ENCODE measurements around the gene AP1B1. TPM values are rescaled to one million over a fixed set of nuclear protein-coding genes. Genes with fewer than 3 reads are reported as not detected.

AP1B1 gene
- total and polyA plus RNA-seq, 2 of the 13 experiments (the other 11 are each of a cell fraction or from before 2014, with no cell fraction given) = 26.6 to 29.7 TPM

DNA sequence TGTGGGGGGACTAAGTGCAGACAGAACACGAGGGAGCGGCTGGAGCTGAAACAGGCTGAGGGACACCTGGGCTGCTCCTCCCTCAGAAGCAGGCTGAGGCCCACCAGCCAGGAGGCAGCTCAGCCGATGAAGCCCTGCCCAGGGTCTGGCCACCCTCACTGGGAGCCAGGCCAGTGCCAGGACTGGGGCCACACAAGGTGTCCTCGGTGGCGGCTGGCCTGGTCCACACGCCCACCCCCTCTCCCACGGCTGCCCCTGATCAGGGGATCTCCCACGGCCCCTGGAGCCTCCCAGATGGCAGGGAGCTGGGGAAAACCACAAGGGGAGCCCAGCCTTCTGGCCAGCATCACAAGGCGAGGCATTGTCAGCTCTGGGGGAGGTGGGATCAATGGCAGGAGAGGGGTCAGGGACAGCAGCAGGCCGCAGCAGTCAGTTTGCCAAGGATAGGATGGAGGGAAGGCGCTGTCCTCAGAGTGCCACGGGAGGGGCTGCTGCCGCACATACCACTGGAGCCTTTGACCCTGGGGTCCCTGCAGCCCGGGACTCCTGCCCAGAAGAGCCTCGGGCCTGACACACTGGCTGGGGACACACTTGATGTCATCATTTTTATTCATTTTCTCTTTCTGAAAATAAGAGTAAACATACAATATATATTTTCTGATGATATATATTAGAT, 61.1 kb downstream of the AP1B1 start:
- no peaks in the 10 kb centered on the region for H4K20me1 ChIP-seq (ENCODE audit: insufficient read depth, low read length)
- BruUV-seq (replicated peaks) = no TSS peak
- no peak overlapping the region for H3K4me3 ChIP-seq (replicated peaks in 1 of 3; ENCODE audit: insufficient read depth in 1 of 3, low read depth in 2 of 3, low read length in 3 of 3)
- peaks cover 6 to 16% of the 10 kb centered on the region in 2 experiments; a peak in 4 of 5 replicates for H3K36me3 ChIP-seq (replicated peaks in 1 of 2; ENCODE audit: control insufficient read depth in 1 of 2, insufficient read depth in 2 of 2, low read length in 2 of 2)
- FAIRE-seq (no peak), DNase-seq (ENCODE audit: low spot score) (no peak), ATAC-seq (no peak; the same call in 2 of the 3 replicates)
- H3K4me2 ChIP-seq (ENCODE audit: low read depth, low read length) = no peak overlapping the region
- TF ChIP-seq WIZ (CRISPR knock-in tag; IDR thresholded peaks at IDR 0.05) (no peak), MBD4 (IDR thresholded peaks at IDR 0.05; ENCODE audit: borderline replicate concordance, low read length) (no peak), MIER2 (CRISPR knock-in tag; IDR thresholded peaks at IDR 0.05) (no peak), ZNF672 (CRISPR knock-in tag; IDR thresholded peaks at IDR 0.05) (no peak), ZNF746 (CRISPR knock-in tag; IDR thresholded peaks at IDR 0.05) (no peak), KLF6 (CRISPR knock-in tag; IDR thresholded peaks at IDR 0.05) (no peak), U2AF2 (IDR thresholded peaks at IDR 0.05; ENCODE audit: low read depth, low read length) (no peak), ZNF260 (CRISPR knock-in tag; IDR thresholded peaks at IDR 0.05; ENCODE audit: borderline replicate concordance, low read depth) (no peak), ZNF207 (IDR thresholded peaks at IDR 0.05; ENCODE audit: borderline replicate concordance) (no peak), GZF1 (CRISPR knock-in tag; IDR thresholded peaks at IDR 0.05) (no peak), SKI (IDR thresholded peaks at IDR 0.05; ENCODE audit: partially characterized antibody) (no peak), TBX3 (IDR thresholded peaks at IDR 0.05; ENCODE audit: borderline replicate concordance) (no peak), ZNF160 (CRISPR knock-in tag; IDR thresholded peaks at IDR 0.05) (no peak), HNRNPH1 (optimal IDR thresholded peaks at IDR 0.05; ENCODE audit: low read depth, low read length) (no peak), ZNF235 (CRISPR knock-in tag; IDR thresholded peaks at IDR 0.05; ENCODE audit: borderline replicate concordance) (no peak)
- TF ChIP-seq, protein P1, sequence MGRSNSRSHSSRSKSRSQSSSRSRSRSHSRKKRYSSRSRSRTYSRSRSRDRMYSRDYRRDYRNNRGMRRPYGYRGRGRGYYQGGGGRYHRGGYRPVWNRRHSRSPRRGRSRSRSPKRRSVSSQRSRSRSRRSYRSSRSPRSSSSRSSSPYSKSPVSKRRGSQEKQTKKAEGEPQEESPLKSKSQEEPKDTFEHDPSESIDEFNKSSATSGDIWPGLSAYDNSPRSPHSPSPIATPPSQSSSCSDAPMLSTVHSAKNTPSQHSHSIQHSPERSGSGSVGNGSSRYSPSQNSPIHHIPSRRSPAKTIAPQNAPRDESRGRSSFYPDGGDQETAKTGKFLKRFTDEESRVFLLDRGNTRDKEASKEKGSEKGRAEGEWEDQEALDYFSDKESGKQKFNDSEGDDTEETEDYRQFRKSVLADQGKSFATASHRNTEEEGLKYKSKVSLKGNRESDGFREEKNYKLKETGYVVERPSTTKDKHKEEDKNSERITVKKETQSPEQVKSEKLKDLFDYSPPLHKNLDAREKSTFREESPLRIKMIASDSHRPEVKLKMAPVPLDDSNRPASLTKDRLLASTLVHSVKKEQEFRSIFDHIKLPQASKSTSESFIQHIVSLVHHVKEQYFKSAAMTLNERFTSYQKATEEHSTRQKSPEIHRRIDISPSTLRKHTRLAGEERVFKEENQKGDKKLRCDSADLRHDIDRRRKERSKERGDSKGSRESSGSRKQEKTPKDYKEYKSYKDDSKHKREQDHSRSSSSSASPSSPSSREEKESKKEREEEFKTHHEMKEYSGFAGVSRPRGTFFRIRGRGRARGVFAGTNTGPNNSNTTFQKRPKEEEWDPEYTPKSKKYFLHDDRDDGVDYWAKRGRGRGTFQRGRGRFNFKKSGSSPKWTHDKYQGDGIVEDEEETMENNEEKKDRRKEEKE (IDR thresholded peaks at IDR 0.05) = no peak
- TF ChIP-seq, protein P2, sequence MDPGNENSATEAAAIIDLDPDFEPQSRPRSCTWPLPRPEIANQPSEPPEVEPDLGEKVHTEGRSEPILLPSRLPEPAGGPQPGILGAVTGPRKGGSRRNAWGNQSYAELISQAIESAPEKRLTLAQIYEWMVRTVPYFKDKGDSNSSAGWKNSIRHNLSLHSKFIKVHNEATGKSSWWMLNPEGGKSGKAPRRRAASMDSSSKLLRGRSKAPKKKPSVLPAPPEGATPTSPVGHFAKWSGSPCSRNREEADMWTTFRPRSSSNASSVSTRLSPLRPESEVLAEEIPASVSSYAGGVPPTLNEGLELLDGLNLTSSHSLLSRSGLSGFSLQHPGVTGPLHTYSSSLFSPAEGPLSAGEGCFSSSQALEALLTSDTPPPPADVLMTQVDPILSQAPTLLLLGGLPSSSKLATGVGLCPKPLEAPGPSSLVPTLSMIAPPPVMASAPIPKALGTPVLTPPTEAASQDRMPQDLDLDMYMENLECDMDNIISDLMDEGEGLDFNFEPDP (CRISPR knock-in tag; conservative IDR thresholded peaks at IDR 0.05) = no peak
- no peaks in the 10 kb centered on the region for H3K9me3 ChIP-seq (ENCODE audit: low read length)
- no peaks in the 10 kb centered on the region for H3K79me2 ChIP-seq (ENCODE audit: insufficient read depth, low read length)
- no peaks in the 10 kb centered on the region for H3K4me1 ChIP-seq (ENCODE audit: insufficient read depth, low read length)
- ChIA-PET CTCF (ENCODE audit: low intra/inter-chr PET ratio, low total read pairs) (no interaction called here), POLR2A (no interaction called here)
- H2AFZ ChIP-seq (ENCODE audit: low read length) = no peak overlapping the region
- H3K27ac ChIP-seq (ENCODE audit: extremely low read length, insufficient read depth, low read length) = no peak overlapping the region
- intact Hi-C loops (cut with micrococcal nuclease; ENCODE audit: unreplicated experiment) = no loop called here
- WGBS (ENCODE audit: low lambda C conversion rate) = 89% methylated on average over 10 of the region's 15 CpGs
- H3K9ac ChIP-seq (ENCODE audit: insufficient read depth, low read depth, low read length) = no peak overlapping the region
- no peaks in the 10 kb centered on the region for H3K27me3 ChIP-seq (ENCODE audit: control insufficient read depth in 1 of 2, insufficient read depth in 2 of 2, low read length in 2 of 2)
- in situ Hi-C loops (cut with HindIII; ENCODE audit: extremely low pct_ligation_motif_present, low pct_unique_long_range_greater_than_20kb) = no loop called here

Measured in HepG2 (cell line).